ENCODE data around the gene AKT1S1. TPM values are rescaled to one million over a fixed set of nuclear protein-coding genes. Genes with fewer than 3 reads are reported as not detected.

AKT1S1 gene
- total RNA-seq, 1 donor from 2014 or later: 116 TPM

DNA sequence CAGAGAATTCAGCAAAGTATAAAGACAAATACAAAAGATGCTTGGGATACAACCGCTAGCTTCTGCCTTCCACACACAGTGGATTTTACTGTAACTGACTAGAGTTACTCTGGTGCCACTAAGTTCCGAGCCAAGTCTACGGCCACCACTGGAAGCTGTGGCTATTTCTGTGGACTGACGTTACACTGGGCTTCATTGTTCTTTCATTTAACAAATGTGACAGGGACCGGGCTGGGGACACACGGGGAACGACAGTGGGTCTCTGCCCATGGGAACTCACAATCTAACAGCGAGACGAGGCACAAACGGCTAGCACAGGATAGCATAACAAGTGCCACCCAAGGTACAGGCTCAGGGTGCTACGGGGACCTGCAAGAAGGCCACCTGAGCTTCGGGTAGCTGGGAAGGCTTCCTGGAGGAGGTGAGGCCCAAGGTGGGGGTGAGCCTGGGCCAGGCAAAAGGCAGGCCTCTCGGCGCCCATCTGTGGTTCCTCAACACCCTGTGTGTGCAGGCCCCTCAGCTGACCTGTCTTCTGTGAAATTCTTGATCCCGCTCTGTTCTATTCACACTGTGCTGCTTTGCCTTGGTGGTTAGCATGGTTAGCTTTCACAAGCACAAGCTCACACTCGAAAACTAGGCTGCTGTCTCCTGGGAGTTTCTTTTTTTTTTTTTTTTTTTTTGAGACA, 29.9 kb upstream of the AKT1S1 start:
- peaks cover 21% of the 10 kb centered on the region for H3K79me2 ChIP-seq (ENCODE audit: insufficient read depth, low read length)
- peaks cover 8% of the 10 kb centered on the region for H3K36me3 ChIP-seq (ENCODE audit: insufficient read depth, low read length)
- peaks cover 48% of the 10 kb centered on the region for H4K20me1 ChIP-seq (ENCODE audit: insufficient read depth, low read length)
- no peak for FAIRE-seq
- TF ChIP-seq, protein P1, sequence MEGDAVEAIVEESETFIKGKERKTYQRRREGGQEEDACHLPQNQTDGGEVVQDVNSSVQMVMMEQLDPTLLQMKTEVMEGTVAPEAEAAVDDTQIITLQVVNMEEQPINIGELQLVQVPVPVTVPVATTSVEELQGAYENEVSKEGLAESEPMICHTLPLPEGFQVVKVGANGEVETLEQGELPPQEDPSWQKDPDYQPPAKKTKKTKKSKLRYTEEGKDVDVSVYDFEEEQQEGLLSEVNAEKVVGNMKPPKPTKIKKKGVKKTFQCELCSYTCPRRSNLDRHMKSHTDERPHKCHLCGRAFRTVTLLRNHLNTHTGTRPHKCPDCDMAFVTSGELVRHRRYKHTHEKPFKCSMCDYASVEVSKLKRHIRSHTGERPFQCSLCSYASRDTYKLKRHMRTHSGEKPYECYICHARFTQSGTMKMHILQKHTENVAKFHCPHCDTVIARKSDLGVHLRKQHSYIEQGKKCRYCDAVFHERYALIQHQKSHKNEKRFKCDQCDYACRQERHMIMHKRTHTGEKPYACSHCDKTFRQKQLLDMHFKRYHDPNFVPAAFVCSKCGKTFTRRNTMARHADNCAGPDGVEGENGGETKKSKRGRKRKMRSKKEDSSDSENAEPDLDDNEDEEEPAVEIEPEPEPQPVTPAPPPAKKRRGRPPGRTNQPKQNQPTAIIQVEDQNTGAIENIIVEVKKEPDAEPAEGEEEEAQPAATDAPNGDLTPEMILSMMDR (IDR thresholded peaks at IDR 0.05; ENCODE audit: insufficient read depth, low read depth, low read length): no peak
- no peak for TF ChIP-seq EZH2 (IDR thresholded peaks at IDR 0.05; ENCODE audit: insufficient read depth, low read length)
- H3K4me1 Mint-ChIP-seq (ENCODE audit: low read depth, unreplicated experiment): peaks cover 10% of the 10 kb centered on the region
- no peaks in the 10 kb centered on the region for H3K27me3 ChIP-seq (ENCODE audit: insufficient read depth, low read length)
- no peak overlapping the region for H3K27ac ChIP-seq (ENCODE audit: low read depth, low read length)
- H3K27me3 Mint-ChIP-seq (ENCODE audit: low read depth, unreplicated experiment): no peaks in the 10 kb centered on the region
- no peak overlapping the region for H3K4me3 Mint-ChIP-seq (ENCODE audit: unreplicated experiment)
- H3K27ac Mint-ChIP-seq (ENCODE audit: unreplicated experiment): no peak overlapping the region
- H3K36me3 Mint-ChIP-seq (ENCODE audit: low read depth, unreplicated experiment): peaks cover 17% of the 10 kb centered on the region
- DNase-seq (ENCODE audit: low read depth): no peak
- H3K4me1 ChIP-seq (ENCODE audit: insufficient read depth, low read length): no peaks in the 10 kb centered on the region
- no peaks in the 10 kb centered on the region for H3K9me3 ChIP-seq (ENCODE audit: insufficient read depth, low read depth, low read length)
- H2AFZ ChIP-seq (ENCODE audit: low read depth, low read length): no peak overlapping the region
- H3K9ac ChIP-seq (ENCODE audit: low read length): no peak overlapping the region
- H3K9me3 Mint-ChIP-seq (ENCODE audit: unreplicated experiment): no peaks in the 10 kb centered on the region
- H3K4me2 ChIP-seq (ENCODE audit: low read length): no peak overlapping the region
- H3K4me3 ChIP-seq (ENCODE audit: insufficient read depth, low read depth, low read length): no peak overlapping the region

DNA sequence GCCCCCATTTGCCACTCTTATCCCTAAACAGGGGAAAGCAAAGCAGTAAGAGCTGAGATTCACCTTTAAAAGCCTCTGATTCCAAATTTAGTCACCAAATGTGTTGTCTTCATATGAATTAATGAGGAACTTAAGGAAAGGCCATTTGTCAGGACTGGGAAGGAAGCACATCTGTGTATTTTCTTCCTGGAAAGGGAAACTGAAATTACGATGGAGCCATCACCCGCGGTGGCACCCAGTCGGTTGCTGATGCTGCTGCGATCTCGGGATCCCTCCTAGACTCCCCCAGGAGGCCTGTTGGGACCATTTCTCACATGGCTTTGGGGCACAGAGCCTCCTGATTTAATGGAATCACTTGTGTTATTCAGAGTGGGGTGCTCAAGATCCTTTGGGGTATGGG, 27.0 kb upstream of the AKT1S1 start:
- Mint-ChIP-seq H3K36me3 (ENCODE audit: low read depth, unreplicated experiment) (peaks cover 13% of the 10 kb centered on the region), H3K4me3 (ENCODE audit: unreplicated experiment) (no peak overlapping the region), H3K4me1 (ENCODE audit: low read depth, unreplicated experiment) (no peaks in the 10 kb centered on the region), H3K27me3 (ENCODE audit: low read depth, unreplicated experiment) (no peaks in the 10 kb centered on the region), H3K27ac (ENCODE audit: unreplicated experiment) (no peak overlapping the region), H3K9me3 (ENCODE audit: unreplicated experiment) (no peaks in the 10 kb centered on the region)
- TF ChIP-seq, protein P1 (IDR thresholded peaks at IDR 0.05; ENCODE audit: insufficient read depth, low read depth, low read length): no peak
- no peak for TF ChIP-seq EZH2 (IDR thresholded peaks at IDR 0.05; ENCODE audit: insufficient read depth, low read length)
- Histone ChIP-seq H3K27me3 (ENCODE audit: insufficient read depth, low read length) (no peaks in the 10 kb centered on the region), H4K20me1 (ENCODE audit: insufficient read depth, low read length) (peaks cover 26% of the 10 kb centered on the region), H3K36me3 (ENCODE audit: insufficient read depth, low read length) (peaks cover 3% of the 10 kb centered on the region), H3K79me2 (ENCODE audit: insufficient read depth, low read length) (peaks cover 10% of the 10 kb centered on the region), H3K4me2 (ENCODE audit: low read length) (no peak overlapping the region), H3K4me3 (ENCODE audit: insufficient read depth, low read depth, low read length) (no peak overlapping the region), H3K9ac (ENCODE audit: low read length) (no peak overlapping the region), H3K9me3 (ENCODE audit: insufficient read depth, low read depth, low read length) (no peaks in the 10 kb centered on the region), H3K4me1 (ENCODE audit: insufficient read depth, low read length) (no peaks in the 10 kb centered on the region), H3K27ac (ENCODE audit: low read depth, low read length) (no peak overlapping the region), H2AFZ (ENCODE audit: low read depth, low read length) (no peak overlapping the region)
- FAIRE-seq (no peak), DNase-seq (ENCODE audit: low read depth) (no peak)
